HEK293T (cell line): ENCODE results near the gene SHANK2.

ENCODE experiments used
- CTCF ChIA-PET: fragments of 350-600 bp; formaldehyde crosslinking; extraction: SDS; loops from one replicate; lab custom pipeline; 2021; ENCODE audit warnings: antibody characterized with exemption, inconsistent platforms; lab: Yijun Ruan, JAX
- POLR2A ChIA-PET: fragments of 350-600 bp; formaldehyde crosslinking; extraction: SDS; loops from one replicate; lab custom pipeline; 2020; ENCODE audit warnings: antibody characterized with exemption, inconsistent platforms; lab: Yijun Ruan, JAX
- DNase-seq: peaks from one replicate; pipeline ENCODE4 v3.0.0; 2012; ENCODE audit warnings: mixed read lengths; ENCODE audit errors: extremely low spot score
- ARNT ChIP-seq: fragments of 450-650 bp; IDR thresholded peaks from 2 replicates; pipeline ENCODE4 v1.6.1; 2017; ENCODE audit warnings: mild to moderate bottlenecking
- BHLHE40 ChIP-seq: fragments of 450-650 bp; IDR thresholded peaks from 2 replicates; pipeline ENCODE4 v1.6.1; 2016; ENCODE audit warnings: mild to moderate bottlenecking, moderate library complexity, borderline replicate concordance
- CTBP1 ChIP-seq: fragments of 450-650 bp; IDR thresholded peaks from 2 replicates; pipeline ENCODE4 v1.6.1; 2016; ENCODE audit warnings: borderline replicate concordance
- ELF4 ChIP-seq: fragments of 450-650 bp; IDR thresholded peaks from 2 replicates; pipeline ENCODE4 v1.6.1; 2017; ENCODE audit warnings: antibody characterized with exemption
- FOXA1 ChIP-seq: fragments of 450-650 bp; IDR thresholded peaks from 2 replicates; pipeline ENCODE4 v1.6.1; 2016; ENCODE audit warnings: mild to moderate bottlenecking
- FOXK2 ChIP-seq: fragments of 450-650 bp; IDR thresholded peaks from 2 replicates; pipeline ENCODE4 v1.6.1; 2016; ENCODE audit warnings: mild to moderate bottlenecking
- FOXM1 ChIP-seq: fragments of 450-650 bp; IDR thresholded peaks from 2 replicates; pipeline ENCODE4 v1.6.1; 2017; ENCODE audit warnings: mild to moderate bottlenecking, borderline replicate concordance
- HDGF ChIP-seq: fragments of 450-650 bp; IDR thresholded peaks from 2 replicates; pipeline ENCODE4 v1.6.1; 2017; ENCODE audit warnings: antibody characterized with exemption, borderline replicate concordance
- L3MBTL2 ChIP-seq: fragments of 450-650 bp; conservative IDR thresholded peaks from 2 replicates; pipeline ENCODE4 v1.6.1; 2016; ENCODE audit warnings: mild to moderate bottlenecking
- LEF1 ChIP-seq: fragments of 450-650 bp; IDR thresholded peaks from 2 replicates; pipeline ENCODE4 v1.6.1; 2017; ENCODE audit warnings: mild to moderate bottlenecking, borderline replicate concordance
- NFRKB ChIP-seq: fragments of 450-650 bp; IDR thresholded peaks from 2 replicates; pipeline ENCODE4 v1.6.1; 2016; ENCODE audit warnings: mild to moderate bottlenecking, moderate library complexity
- SP1 ChIP-seq: fragments of 450-650 bp; IDR thresholded peaks from 2 replicates; pipeline ENCODE4 v1.6.1; 2017
- SUZ12 ChIP-seq: fragments of 450-650 bp; IDR thresholded peaks from 2 replicates; pipeline ENCODE4 v1.6.1; 2016; ENCODE audit warnings: mild to moderate bottlenecking
- TARDBP ChIP-seq: fragments of 450-650 bp; IDR thresholded peaks from 2 replicates; pipeline ENCODE4 v1.6.1; 2016
- ZNF384 ChIP-seq: fragments of 450-650 bp; IDR thresholded peaks from 2 replicates; pipeline ENCODE4 v1.6.1; 2016
- TF ChIP-seq, protein P1 (sequence below): fragments of 450-650 bp; IDR thresholded peaks from 2 replicates; pipeline ENCODE4 v1.6.1; 2016

SHANK2 gene

DNA sequence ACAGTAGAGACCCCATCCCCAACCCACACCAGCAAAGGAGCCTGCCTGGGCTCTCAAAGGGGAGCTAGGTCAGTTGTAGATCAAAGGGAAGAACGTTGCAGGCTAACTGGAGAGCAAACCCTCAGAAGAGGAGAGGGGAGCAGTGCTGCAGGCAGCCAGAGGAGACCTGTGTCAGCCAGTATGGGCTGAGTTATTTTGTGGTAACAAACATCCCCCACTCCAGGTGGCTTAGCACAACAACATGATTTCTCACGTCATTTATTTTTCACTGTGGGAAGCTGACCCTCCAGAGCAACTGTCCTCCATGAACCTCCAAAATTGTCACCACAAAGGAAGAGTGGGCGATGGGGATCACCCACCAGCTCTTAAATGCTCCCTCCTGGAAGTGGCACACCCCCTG is 19.8 kb upstream of the SHANK2 start:
- no peak for DNase-seq
- CTCF ChIA-PET = no interaction called here
- POLR2A ChIA-PET = no interaction called here
- no peak for TF ChIP-seq CTBP1
- TF ChIP-seq FOXA1 = no peak
- TF ChIP-seq FOXK2 = no peak
- TF ChIP-seq, protein P1, sequence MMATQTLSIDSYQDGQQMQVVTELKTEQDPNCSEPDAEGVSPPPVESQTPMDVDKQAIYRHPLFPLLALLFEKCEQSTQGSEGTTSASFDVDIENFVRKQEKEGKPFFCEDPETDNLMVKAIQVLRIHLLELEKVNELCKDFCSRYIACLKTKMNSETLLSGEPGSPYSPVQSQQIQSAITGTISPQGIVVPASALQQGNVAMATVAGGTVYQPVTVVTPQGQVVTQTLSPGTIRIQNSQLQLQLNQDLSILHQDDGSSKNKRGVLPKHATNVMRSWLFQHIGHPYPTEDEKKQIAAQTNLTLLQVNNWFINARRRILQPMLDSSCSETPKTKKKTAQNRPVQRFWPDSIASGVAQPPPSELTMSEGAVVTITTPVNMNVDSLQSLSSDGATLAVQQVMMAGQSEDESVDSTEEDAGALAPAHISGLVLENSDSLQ = no peak
- TF ChIP-seq TARDBP = no peak
- TF ChIP-seq NFRKB = no peak
- TF ChIP-seq ELF4 = no peak
- TF ChIP-seq SUZ12 = no peak
- TF ChIP-seq LEF1 = no peak
- no peak for TF ChIP-seq ARNT
- TF ChIP-seq SP1 = no peak

DNA sequence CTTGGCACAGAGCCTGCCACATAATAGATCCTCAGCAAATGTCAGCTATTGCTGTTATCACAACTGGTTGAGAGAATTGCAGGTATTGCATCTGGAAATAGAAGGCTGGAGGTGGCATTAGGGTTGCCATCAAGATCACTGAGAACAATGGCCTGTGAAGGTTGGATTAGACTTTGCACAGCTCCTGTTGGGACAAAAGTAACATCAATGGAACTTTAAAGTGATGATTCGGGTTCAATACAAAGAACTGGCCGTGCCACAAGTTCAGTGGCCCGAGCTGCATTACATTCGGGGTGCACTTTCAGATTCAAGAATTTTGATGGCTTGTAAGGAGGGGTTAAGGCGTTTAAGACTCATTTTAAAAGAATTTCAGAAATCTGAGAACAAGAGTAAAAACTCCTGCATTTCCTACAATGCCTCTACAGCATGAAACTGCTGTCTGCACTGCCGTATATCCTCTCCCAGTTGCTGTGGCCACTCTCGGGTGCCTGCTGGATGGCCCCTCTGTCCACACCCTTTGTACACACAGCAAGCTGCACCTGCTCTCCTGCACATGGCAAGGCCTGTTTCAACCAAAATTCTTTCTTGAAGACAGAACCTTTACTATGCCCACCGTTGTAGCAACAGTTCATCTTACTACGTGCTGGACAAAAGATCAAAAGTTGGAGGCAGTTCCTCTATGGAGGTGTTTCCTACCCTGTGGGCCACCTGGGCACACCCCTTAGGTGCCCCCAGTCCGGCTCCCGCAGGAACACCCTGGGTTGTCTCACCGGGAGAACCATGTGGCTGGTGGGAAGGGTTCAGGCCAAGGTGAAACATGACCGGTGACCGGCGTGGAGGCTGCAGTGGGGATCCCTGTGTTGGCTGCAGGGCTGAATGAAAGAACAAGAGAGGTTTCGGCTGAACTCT is 17.5 kb upstream of the SHANK2 start:
- no peak for DNase-seq
- POLR2A ChIA-PET = no interaction called here
- CTCF ChIA-PET = no interaction called here
- TF ChIP-seq SUZ12 (no peak), ARNT (no peak), NFRKB (no peak)

DNA sequence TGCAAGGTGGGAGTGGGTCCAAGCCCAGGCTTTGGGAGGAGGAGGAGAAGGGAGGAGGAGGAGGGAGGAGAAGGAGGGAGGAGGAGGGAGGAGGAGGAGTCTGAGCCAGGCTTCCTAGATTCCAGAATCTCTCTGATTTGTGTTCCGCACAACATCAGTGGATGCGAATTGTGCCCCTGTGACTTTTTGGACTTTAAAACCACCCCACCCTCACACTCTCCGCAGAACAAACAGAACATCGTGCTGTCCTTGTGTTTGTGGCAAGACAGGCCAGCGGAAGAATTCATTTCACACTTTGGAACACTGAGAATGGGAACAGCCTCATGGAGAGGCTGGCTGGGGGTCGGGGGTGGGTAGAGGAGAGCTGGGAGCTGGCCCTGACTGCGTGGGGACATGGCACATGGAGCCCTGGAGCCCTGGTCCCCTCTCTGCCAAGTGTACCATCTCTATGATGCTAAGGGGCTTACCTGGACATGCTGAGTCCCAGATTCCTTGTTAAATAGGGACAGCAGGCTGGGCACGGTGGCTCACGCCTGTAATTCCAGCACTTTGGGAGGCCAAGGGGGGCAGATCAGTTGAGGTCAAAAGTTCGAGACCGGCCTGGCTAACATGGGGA is 16.4 kb upstream of the SHANK2 start:
- CTCF ChIA-PET = no interaction called here
- no peak for TF ChIP-seq ZNF384
- POLR2A ChIA-PET = no interaction called here
- DNase-seq = no peak

DNA sequence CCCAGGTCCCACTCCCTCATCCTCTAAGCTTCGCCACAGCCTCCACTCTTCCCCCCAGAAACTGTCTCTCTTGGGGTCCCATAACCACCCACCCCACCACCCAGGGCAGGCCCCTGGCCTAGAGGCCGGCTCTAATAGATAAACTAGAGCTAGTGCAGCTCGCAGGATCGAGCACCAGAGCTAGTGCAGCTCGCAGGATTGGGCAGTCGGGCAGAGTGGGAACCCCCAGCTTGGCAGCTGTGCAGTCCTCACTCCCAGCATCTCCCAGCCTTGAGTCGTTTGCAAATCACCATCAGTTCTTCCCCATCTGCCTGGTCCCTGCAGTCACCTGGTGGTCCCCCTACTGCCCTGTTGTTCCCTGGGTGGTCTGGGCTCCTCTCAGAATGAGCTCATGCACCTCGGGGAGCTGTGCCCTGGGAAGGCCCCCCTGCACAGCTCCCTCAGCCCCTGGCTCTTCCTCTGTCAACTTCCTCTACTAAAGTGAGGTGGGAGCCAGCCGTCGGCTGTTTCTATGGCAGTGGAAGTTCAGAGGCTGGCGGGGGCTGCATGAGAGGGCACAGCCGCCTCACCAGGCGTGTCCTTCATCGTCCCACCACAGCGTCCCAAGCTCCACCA is 15.5 kb upstream of the SHANK2 start:
- TF ChIP-seq CTBP1 = no peak
- TF ChIP-seq BHLHE40 = no peak
- TF ChIP-seq FOXA1 = no peak
- no peak for TF ChIP-seq SP1
- TF ChIP-seq NFRKB = no peak
- TF ChIP-seq HDGF = no peak
- no peak for TF ChIP-seq L3MBTL2
- TF ChIP-seq ZNF384 = no peak
- TF ChIP-seq FOXK2 = no peak
- no peak for TF ChIP-seq ARNT
- no peak for TF ChIP-seq SUZ12
- TF ChIP-seq ELF4 = no peak
- TF ChIP-seq LEF1 = no peak
- no peak for TF ChIP-seq FOXM1
- TF ChIP-seq, protein P1 = no peak
- no peak for TF ChIP-seq TARDBP
- ChIA-PET CTCF (no interaction called here), POLR2A (no interaction called here)
- DNase-seq = no peak

DNA sequence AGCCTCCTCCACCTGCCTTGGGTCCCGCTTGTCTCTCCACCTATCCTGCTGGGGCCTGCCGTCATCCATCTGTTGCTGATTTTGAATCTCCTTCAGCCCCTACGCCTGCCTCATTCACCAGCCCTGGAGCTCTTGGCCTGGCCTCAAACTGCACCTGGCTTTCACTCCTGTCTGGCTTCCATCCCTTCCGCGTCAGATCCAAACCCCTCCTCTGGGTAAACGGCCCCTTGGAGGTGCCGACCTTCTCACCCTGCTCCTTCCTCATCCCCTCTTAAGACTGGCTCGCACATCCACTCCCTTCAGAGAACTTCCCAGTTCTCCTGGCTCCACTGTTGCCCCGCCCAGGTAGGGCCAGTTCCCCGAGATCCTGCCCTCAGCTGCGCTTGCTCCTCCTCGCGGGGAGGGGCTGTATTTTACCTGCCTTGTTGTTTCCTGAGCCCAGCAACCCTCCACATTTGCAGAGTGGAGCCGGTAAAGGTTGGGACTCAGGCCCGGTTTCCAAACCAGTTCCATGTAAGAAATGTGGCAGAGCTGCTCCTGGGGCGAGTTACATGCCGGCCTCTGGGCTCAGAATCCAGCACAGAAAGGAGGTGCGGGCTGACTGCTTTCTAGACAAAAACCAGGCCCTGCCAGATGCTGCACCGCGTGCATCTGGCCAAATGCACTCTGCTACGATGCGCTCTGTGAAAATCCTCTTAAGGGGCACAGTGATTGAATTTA is 13.9 kb upstream of the SHANK2 start:
- ChIA-PET CTCF (no interaction called here), POLR2A (no interaction called here)
- no peak for TF ChIP-seq ZNF384
- TF ChIP-seq FOXK2 = no peak
- TF ChIP-seq NFRKB = no peak
- no peak for TF ChIP-seq ELF4
- TF ChIP-seq BHLHE40 = no peak
- TF ChIP-seq FOXA1 = no peak
- TF ChIP-seq TARDBP = no peak
- TF ChIP-seq HDGF = no peak
- no peak for TF ChIP-seq L3MBTL2
- TF ChIP-seq SUZ12 = no peak
- no peak for TF ChIP-seq CTBP1
- TF ChIP-seq, protein P1 = no peak
- TF ChIP-seq LEF1 = no peak
- no peak for TF ChIP-seq FOXM1
- TF ChIP-seq SP1 = no peak
- no peak for TF ChIP-seq ARNT
- DNase-seq = no peak

DNA sequence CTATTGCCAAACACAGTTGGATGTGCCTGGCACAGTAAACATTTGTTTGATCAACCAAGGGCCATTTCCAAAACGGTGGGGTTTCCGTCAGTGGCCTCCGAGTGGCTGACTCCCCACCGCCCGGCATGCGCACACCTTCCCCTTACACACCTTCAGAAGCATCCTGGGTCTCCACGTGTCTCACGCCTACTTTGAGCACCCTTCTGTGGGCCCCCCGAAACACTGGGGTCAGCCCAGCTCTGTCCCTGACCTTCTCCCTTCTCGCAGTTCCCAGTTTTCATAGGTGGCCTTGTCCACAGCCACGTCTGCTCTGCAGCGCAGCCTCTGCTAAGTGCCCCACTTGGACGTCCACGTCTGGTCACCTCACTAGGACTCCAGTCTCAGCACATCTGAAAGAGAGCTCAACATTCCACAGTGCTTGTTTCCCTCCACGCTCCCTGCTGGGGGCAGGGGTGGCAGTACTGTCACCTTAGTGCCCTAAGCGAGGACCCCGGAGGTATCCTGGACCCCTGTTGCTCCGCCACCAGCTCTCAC is 13.2 kb upstream of the SHANK2 start:
- POLR2A ChIA-PET = no interaction called here
- CTCF ChIA-PET = interaction anchor here (1.0 kb wide), 1 partner anchor 13 kb away, joined by 3 read pairs; the partner anchor contains the start of gene SHANK2
- no peak for TF ChIP-seq FOXK2
- TF ChIP-seq SP1 = no peak
- TF ChIP-seq, protein P1 = no peak
- no peak for TF ChIP-seq SUZ12
- TF ChIP-seq ARNT = no peak
- TF ChIP-seq L3MBTL2 = no peak
- TF ChIP-seq HDGF = no peak
- TF ChIP-seq TARDBP = no peak
- TF ChIP-seq BHLHE40 = no peak
- TF ChIP-seq CTBP1 = no peak
- TF ChIP-seq FOXA1 = no peak
- TF ChIP-seq ZNF384 = no peak
- TF ChIP-seq LEF1 = no peak
- no peak for TF ChIP-seq FOXM1
- no peak for TF ChIP-seq NFRKB
- TF ChIP-seq ELF4 = no peak
- no peak for DNase-seq
